ENCODE results near the gene ZNF805. TPM values are rescaled to one million over a fixed set of nuclear protein-coding genes. Genes with fewer than 3 reads are reported as not detected.

Gene ZNF805
- total RNA-seq, 1 experiment from 2014 or later: 15.4 TPM

DNA sequence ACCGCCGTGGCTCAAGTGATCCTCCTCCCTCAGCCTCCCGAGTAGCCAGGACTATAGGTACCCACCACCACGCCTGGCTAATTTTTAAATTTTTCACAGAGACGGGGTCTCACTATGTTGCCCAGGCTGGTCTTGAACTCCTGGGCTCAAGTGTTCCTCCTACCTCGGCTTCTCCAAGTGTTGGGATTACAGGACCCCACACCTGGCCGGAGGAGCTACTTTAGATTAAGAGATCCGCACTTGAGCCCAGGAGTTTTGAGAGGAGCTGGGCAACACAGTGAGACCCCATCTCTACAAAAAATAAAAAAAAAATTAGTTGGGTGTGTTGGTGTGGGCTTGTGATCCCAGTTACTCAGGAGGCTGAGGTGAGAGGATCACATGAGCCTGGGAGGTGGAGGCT, 30.8 kb downstream of the ZNF805 start:
- H3K27me3 ChIP-seq (ENCODE audit: insufficient read depth, low read length): no peaks in the 10 kb centered on the region
- no peak overlapping the region for H2BK120ac ChIP-seq (ENCODE audit: low read depth, low read length, poor library complexity, severe bottlenecking)
- H3K4ac ChIP-seq (ENCODE audit: low read depth, low read length): no peak overlapping the region
- DNase-seq: no peak
- Mint-ChIP-seq H3K4me3 (no peak overlapping the region), H3K36me3 (ENCODE audit: insufficient read depth in 1 of 3, low read depth in 3 of 3) (peaks cover 0 to 3% (median 0%) of the 10 kb centered on the region in 3 experiments; a peak in 3 of 7 replicates), H3K4me1 (peaks cover 10% of the 10 kb centered on the region in 2 experiments), H3K27ac (no peak overlapping the region), H3K27me3 (ENCODE audit: low read depth) (peaks cover 2% of the 10 kb centered on the region), H3K9me3 (no peaks in the 10 kb centered on the region)
- H3K9me3 ChIP-seq (ENCODE audit: control insufficient read depth, low read depth, low read length): no peaks in the 10 kb centered on the region
- no peak overlapping the region for H4K5ac ChIP-seq (ENCODE audit: insufficient read length, low read depth, low read length)
- H3K14ac ChIP-seq (ENCODE audit: insufficient read depth, low read length): no peak overlapping the region
- no peak overlapping the region for H3K4me2 ChIP-seq (ENCODE audit: insufficient read depth, insufficient read length, low read length)
- H3K27ac ChIP-seq (ENCODE audit: insufficient read length, low read depth, low read length): no peak overlapping the region
- H3K4me1 ChIP-seq (ENCODE audit: insufficient read depth, low read length): no peaks in the 10 kb centered on the region
- H2AK5ac ChIP-seq (ENCODE audit: insufficient read length, low read length): no peak overlapping the region
- H3T11ph ChIP-seq (ENCODE audit: low read length): no peak overlapping the region
- no peak overlapping the region for H2BK5ac ChIP-seq (ENCODE audit: insufficient read length, low read length)
- H2BK20ac ChIP-seq (ENCODE audit: low read depth, low read length, poor library complexity, severe bottlenecking): no peak overlapping the region
- no CpG with 5 or more reads among the region's 8 CpGs for WGBS (ENCODE audit: extremely low coverage, insufficient read length, low lambda C conversion rate)
- H2BK12ac ChIP-seq (ENCODE audit: insufficient read length, low read depth, low read length): no peak overlapping the region
- H2AFZ ChIP-seq (ENCODE audit: low read length): no peak overlapping the region
- no peak overlapping the region for H3K18ac ChIP-seq (ENCODE audit: insufficient read length, low read depth, low read length)
- no peaks in the 10 kb centered on the region for H4K20me1 ChIP-seq (ENCODE audit: control insufficient read depth, insufficient read depth, insufficient read length)
- no peak overlapping the region for H3K56ac ChIP-seq (ENCODE audit: insufficient read length, low read depth, low read length)
- no peak overlapping the region for H4K8ac ChIP-seq (replicated peaks; ENCODE audit: insufficient read length, low read depth, low read length)
- no peak overlapping the region for H3K9ac ChIP-seq (ENCODE audit: extremely low read depth, insufficient read length, low read length)
- no peaks in the 10 kb centered on the region for H3K23me2 ChIP-seq (ENCODE audit: insufficient read length, low read depth, low read length, poor library complexity, severe bottlenecking)
- TF ChIP-seq CTCF (conservative IDR thresholded peaks at IDR 0.05): no peak
- H3K79me1 ChIP-seq (ENCODE audit: insufficient read depth, low read depth, low read length, poor library complexity, severe bottlenecking): no peaks in the 10 kb centered on the region
- H3K23ac ChIP-seq (ENCODE audit: insufficient read length, low read depth, low read length): no peak overlapping the region
- no peaks in the 10 kb centered on the region for H3K79me2 ChIP-seq (ENCODE audit: insufficient read depth, low read length)
- H2BK15ac ChIP-seq (ENCODE audit: low read depth, low read length): no peak overlapping the region
- H4K91ac ChIP-seq (ENCODE audit: insufficient read length, low read depth, low read length): no peak overlapping the region

All from H9 (cell line).